ENCODE results near the gene FILIP1L. TPM values are rescaled to one million over a fixed set of nuclear protein-coding genes. Genes with fewer than 3 reads are reported as not detected.

FILIP1L gene
- polyA plus RNA-seq, 3 donors = 0.13 to 0.40 (median 0.25) TPM

- Mint-ChIP-seq H3K4me3 (no peak overlapping the region), H3K27me3 (ENCODE audit: low read depth in 3 of 3) (no peaks in the 10 kb centered on the region), H3K4me1 (no peaks in the 10 kb centered on the region), H3K36me3 (peaks cover 2 to 10% of the 10 kb centered on the region in 2 donors), H3K27ac (no peak overlapping the region), H3K9me3 (peaks cover 4 to 19% (median 14%) of the 10 kb centered on the region in 7 donors)
- Histone ChIP-seq H3K4me2 (replicated peaks; ENCODE audit: extremely low read depth, low read length, poor library complexity, severe bottlenecking) (no peak overlapping the region), H3K27me3 (ENCODE audit: control insufficient read depth in 2 of 2, insufficient read depth in 2 of 2, low read length in 2 of 2) (no peaks in the 10 kb centered on the region), H3K4me3 (replicated peaks in 1 of 3; ENCODE audit: low read depth in 2 of 3, low read length in 3 of 3) (no peak overlapping the region), H3K36me3 (replicated peaks in 1 of 2; ENCODE audit: control insufficient read depth in 1 of 2, insufficient read depth in 2 of 2, low read length in 2 of 2) (no peaks in the 10 kb centered on the region), H3K9ac (ENCODE audit: insufficient read depth, low read length, poor library complexity, severe bottlenecking) (no peak overlapping the region), H4K20me1 (ENCODE audit: insufficient read depth, low read length) (no peaks in the 10 kb centered on the region), H3K4me1 (ENCODE audit: control insufficient read depth in 1 of 2, insufficient read depth in 2 of 2, low read length in 2 of 2) (no peaks in the 10 kb centered on the region), H3K9me3 (replicated peaks in 1 of 2; ENCODE audit: control insufficient read depth in 1 of 2, insufficient read depth in 1 of 2, low read length in 2 of 2) (peaks cover 2 to 11% of the 10 kb centered on the region in 2 donors), H3K79me2 (ENCODE audit: insufficient read depth, low read length) (no peaks in the 10 kb centered on the region), H3K27ac (ENCODE audit: low read depth in 1 of 2, low read length in 2 of 2) (no peak overlapping the region), H2AFZ (ENCODE audit: insufficient read depth, low read depth, low read length, poor library complexity, severe bottlenecking) (no peak overlapping the region)
- no peak for TF ChIP-seq CTCF (IDR thresholded peaks at IDR 0.05)
- DNase-seq = no peak
- WGBS (ENCODE audit: insufficient coverage) = no CpG with 5 or more reads among the region's 2 CpGs
- intact Hi-C loops (cut with micrococcal nuclease) = no loop called here
Measured at GRCh38 chr3:100160521-100160920, 46.2 kb upstream of the FILIP1L start.

GRCh38 chr3:100159331-100160153 is 45.2 kb upstream of the FILIP1L start:
- H2AFZ ChIP-seq (ENCODE audit: insufficient read depth, low read depth, low read length, poor library complexity, severe bottlenecking) = no peak overlapping the region
- no peak overlapping the region for H3K27ac ChIP-seq (ENCODE audit: low read depth in 1 of 2, low read length in 2 of 2)
- Mint-ChIP-seq H3K9me3 (peaks cover 9 to 27% (median 20%) of the 10 kb centered on the region in 7 donors), H3K27me3 (ENCODE audit: low read depth in 3 of 3) (no peaks in the 10 kb centered on the region), H3K4me3 (no peak overlapping the region), H3K36me3 (peaks cover 2 to 16% of the 10 kb centered on the region in 2 donors), H3K27ac (no peak overlapping the region), H3K4me1 (no peaks in the 10 kb centered on the region)
- H3K9me3 ChIP-seq (replicated peaks in 1 of 2; ENCODE audit: control insufficient read depth in 1 of 2, insufficient read depth in 1 of 2, low read length in 2 of 2) = peaks cover 9 to 17% of the 10 kb centered on the region in 2 donors
- no peak overlapping the region for H3K4me2 ChIP-seq (replicated peaks; ENCODE audit: extremely low read depth, low read length, poor library complexity, severe bottlenecking)
- H3K79me2 ChIP-seq (ENCODE audit: insufficient read depth, low read length) = no peaks in the 10 kb centered on the region
- no peaks in the 10 kb centered on the region for H4K20me1 ChIP-seq (ENCODE audit: insufficient read depth, low read length)
- 100% methylated on average over 1 of the region's 4 CpGs for WGBS (ENCODE audit: insufficient coverage)
- intact Hi-C loops (cut with micrococcal nuclease) = no loop called here
- H3K4me1 ChIP-seq (ENCODE audit: control insufficient read depth in 1 of 2, insufficient read depth in 2 of 2, low read length in 2 of 2) = no peaks in the 10 kb centered on the region
- TF ChIP-seq CTCF (IDR thresholded peaks at IDR 0.05) = no peak
- H3K27me3 ChIP-seq (ENCODE audit: control insufficient read depth in 2 of 2, insufficient read depth in 2 of 2, low read length in 2 of 2) = no peaks in the 10 kb centered on the region
- H3K4me3 ChIP-seq (replicated peaks in 1 of 3; ENCODE audit: low read depth in 2 of 3, low read length in 3 of 3) = no peak overlapping the region
- no peak overlapping the region for H3K9ac ChIP-seq (ENCODE audit: insufficient read depth, low read length, poor library complexity, severe bottlenecking)
- DNase-seq = no peak
- no peaks in the 10 kb centered on the region for H3K36me3 ChIP-seq (replicated peaks in 1 of 2; ENCODE audit: control insufficient read depth in 1 of 2, insufficient read depth in 2 of 2, low read length in 2 of 2)

Data from CD14-positive monocyte (primary cell).